Activated CD8-positive, alpha-beta memory T cell treated with anti-CD3 and anti-CD28 coated beads, Interleukin-2, amount 50 U/mL, for 1 hour (primary cell): Measurements from ENCODE around the gene PPM1N.

Experiments
- DNase-seq: peaks from one replicate; pipeline ENCODE4 v3.0.0-alpha.2; 2020; ENCODE audit errors: extremely low read depth

PPM1N gene

DNA sequence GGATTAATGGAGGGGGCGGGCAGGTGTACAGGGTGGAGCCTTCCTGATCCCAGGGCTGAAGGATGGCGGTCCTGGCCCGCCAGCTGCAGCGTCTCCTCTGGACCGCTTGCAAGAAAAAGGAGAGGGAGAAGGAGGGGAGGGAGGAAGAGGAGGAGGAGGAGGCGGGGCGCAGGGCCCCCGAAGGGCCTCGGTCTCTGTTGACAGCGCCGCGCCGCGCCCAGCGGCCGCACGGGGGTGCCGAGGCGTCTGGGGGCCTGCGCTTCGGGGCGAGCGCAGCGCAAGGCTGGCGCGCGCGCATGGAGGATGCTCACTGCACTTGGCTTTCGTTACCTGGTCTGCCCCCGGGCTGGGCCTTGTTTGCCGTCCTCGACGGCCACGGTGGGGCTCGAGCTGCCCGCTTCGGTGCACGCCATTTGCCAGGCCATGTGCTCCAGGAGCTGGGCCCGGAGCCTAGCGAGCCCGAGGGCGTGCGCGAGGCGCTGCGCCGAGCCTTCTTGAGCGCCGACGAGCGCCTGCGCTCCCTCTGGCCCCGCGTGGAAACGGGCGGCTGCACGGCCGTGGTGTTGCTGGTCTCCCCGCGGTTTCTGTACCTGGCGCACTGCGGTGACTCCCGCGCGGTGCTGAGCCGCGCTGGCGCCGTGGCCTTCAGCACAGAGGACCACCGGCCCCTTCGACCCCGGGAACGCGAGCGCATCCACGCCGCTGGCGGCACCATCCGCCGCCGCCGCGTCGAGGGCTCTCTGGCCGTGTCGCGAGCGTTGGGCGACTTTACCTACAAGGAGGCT, at the start of gene PPM1N:
Gene PPM1N (plus strand): TSS at position 33 of the 785 bp plus-strand sequence. CDS start 30 bp downstream, at position 63.
- no peak for DNase-seq

GRCh38 chr19:45448887-45449299, 49.4 kb upstream of the PPM1N start:
- no peak for DNase-seq

DNA sequence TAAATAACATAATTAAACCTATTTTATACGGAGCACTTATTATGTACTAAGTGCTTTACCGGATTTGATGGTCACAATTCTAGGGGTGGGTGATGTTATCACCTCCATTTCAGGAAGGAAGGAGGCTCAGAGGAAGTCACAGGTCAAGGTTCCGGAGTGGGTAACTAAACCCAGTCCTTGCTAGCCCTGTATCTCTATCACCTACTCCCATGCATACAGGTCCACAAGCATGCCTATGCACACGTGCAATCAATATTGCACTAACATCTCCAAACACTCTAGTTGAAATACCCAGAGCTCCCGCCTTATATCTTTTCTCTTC, 48.3 kb upstream of the PPM1N start:
- DNase-seq: no peak

DNA sequence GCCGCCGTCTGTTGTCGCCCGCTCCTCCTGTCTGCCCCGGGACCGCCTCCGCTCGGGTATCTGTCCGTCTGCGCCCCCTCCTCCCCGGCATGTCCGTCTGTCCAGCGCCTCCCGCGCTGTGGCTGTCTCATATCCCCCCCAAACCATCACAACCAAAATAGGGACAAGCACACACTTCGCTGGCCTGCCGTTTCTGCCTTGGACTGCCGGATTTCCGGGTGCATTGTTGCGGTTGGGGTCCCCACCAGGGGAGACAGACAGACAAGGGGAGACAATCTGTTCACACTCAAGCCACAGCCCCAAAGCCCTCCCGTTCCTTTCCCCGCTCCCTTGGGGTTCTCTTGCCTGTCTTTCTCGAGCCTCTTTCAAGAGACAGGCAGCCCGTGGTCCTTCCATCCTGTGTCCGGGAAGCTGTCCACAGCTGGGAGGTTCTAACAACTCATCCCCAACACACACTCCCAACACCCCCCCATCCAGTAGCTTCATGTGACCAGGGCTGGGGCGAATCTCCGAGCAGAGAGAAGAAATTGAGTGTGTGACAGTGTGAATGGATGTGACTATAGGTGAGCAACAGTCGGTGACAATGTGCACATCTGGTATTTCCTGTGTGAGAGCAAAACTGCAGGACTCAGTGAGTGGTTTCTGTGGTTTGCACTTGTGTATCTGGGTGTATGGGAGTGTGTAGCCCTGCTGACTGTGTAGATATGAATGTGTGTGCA, 47.0 kb upstream of the PPM1N start:
- DNase-seq: no peak

DNA sequence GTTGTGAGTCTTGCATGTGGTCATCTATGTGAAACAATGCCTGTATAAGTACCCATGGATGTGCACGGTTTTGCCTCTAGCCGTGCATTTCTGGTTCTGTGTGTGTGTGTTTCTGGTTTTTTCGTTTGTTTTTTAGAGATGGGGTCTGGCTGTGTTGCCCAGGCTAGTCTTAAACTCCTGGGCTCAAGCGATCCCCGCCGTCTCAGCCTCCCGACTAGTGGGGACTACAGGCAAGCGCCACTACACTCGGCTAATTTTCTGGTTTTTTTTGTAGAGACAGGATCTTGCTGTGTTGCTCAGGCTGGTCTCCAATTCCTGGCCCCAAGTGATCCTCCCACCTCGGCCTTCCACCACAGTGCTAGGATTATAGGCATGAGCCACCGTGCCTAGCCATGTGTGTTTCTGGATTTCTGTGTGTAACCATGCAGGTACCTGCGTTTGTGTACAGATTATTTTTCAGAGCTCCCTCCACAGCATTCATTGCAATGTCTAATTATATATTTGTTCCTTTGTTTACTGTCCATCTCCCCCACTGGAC, 46.3 kb upstream of the PPM1N start:
- no peak for DNase-seq

DNA sequence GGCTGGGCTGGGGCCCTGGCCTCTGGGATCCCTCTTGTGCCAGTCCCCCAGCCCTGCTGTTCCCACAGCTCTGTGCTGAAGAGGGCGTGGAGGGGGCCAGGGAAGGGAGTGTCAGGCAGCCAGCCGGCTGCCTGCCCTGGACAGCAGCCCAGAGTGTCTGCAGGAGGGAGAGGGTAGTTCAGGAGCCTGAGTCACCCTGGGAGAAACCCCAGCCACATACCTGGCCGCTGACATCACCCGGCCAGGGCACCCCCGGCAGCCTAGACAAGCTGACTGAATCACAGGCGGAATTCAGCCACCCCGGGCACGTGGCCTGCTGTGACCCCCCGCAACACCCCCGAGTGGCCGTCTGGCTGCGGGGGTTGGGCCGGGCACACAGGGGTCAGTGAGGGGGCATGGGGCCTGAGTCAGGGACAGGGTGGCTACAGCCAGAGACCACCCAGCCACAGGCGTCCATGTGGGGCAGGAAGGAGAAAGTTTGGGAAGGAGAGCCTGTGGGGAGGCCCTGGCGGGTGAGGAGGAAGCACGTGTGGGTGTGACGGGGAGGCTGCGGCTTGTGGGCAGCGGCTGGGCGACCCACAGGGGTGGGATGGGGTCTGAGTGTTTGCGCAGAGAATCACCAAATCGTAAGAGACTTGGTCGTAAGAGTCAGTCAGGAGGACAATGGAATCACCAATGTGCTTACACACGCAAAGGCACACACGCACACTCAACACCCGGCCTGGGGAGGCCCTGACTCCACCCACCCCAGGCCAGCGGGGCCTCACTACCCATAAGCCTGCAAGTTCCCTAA, 42.3 kb upstream of the PPM1N start:
- no peak for DNase-seq

GRCh38 chr19:45456500-45456815, 41.8 kb upstream of the PPM1N start:
- no peak for DNase-seq

DNA sequence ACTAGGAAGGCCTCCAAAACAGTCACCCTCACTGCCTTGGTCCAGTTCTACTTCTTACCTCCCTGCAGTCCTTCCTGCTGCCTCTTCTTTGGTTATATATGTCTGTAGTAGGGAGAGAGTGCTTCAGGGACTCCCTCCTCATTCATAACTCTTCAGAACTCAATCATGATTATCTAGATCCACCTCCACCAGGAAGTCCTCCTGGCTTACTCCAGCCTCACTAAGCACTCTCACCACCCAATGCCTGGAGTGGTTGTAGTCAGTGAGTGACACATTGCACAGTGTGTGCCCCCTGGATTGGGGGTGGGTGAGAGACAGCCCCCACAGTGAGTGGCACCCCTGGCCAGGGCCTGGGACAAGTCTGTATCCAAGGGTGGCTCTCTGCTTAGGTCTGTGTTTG, 40.5 kb upstream of the PPM1N start:
- no peak for DNase-seq

GRCh38 chr19:45460807-45461347, 37.4 kb upstream of the PPM1N start:
- DNase-seq: no peak

GRCh38 chr19:45462174-45462573, 36.1 kb upstream of the PPM1N start:
- DNase-seq: no peak

- no peak for DNase-seq
Observed at GRCh38 chr19:45463241-45463640, 35.0 kb upstream of the PPM1N start.

- no peak for DNase-seq
Observed at GRCh38 chr19:45464274-45464673, 34.0 kb upstream of the PPM1N start.

DNA sequence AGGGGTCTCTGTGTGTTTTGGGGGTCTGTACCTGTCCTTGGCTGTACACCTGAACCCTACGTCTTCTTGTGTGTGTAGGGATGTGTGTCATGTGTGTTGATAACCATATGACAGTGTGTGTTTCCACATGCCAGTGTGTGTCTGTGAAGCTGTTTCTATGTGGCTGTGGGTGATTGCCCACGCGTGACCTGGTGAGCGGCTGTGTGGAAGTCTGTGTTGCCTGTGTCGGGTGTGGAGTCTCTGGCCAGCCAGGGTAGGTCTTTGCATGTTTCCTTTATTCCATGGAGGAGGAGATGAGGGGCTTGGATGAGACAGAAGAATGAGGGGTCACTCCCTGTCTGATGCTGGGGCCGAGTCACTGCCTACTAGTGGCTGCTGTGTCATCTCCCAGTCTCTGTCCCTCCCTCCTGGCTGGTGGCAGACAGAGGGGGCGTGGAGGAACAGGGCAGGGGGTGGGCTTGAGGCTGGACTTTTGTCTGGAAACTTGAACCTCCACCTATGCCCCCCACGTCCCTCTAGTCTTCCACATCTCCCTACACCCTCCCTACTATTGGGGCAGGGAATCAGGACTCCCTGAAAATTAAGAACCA, 33.3 kb upstream of the PPM1N start:
- DNase-seq: no peak

- DNase-seq: no peak
Observed at GRCh38 chr19:45467115-45467455, 31.2 kb upstream of the PPM1N start.

DNA sequence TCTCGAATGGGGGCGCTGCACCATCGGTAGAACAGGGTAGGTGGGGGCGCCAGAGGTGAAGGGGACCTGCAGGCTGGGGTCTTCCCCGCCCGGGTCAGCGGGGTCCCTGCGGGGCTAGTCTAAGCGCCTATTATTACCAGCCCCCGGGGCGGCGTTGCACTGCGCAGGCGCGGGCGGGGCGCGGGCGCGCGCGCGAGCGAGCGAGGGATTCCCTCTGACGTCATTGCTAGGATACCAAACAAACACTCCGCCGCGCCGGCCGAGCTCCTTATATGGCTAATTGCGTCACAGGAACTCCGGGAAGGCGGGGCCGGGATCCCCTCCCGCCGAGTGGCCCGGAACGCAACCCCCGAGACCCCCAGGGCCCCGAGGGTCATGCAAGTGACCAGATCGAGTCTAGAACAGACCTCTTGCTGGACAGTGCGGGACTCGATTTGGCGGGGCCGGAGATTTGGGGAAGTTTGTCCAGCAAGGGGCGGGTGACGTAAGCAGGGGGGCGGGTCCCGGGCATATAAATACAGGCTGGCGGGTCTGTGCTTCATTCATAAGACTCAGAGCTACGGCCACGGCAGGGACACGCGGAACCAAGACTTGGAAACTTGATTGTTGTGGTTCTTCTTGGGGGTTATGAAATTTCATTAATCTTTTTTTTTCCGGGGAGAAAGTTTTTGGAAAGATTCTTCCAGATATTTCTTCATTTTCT, 30.6 kb upstream of the PPM1N start, which contains the start of gene FOSB:
Gene FOSB (plus strand): TSS at position 541 of the 703 bp plus-strand sequence. CDS start 591 bp downstream, outside the sequence.
- peak; percentile 97 for DNase-seq

DNA sequence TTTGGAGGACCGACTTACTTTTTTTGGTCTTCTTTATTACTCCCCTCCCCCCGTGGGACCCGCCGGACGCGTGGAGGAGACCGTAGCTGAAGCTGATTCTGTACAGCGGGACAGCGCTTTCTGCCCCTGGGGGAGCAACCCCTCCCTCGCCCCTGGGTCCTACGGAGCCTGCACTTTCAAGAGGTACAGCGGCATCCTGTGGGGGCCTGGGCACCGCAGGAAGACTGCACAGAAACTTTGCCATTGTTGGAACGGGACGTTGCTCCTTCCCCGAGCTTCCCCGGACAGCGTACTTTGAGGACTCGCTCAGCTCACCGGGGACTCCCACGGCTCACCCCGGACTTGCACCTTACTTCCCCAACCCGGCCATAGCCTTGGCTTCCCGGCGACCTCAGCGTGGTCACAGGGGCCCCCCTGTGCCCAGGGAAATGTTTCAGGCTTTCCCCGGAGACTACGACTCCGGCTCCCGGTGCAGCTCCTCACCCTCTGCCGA, 30.0 kb upstream of the PPM1N start:
- no peak for DNase-seq

- no peak for DNase-seq
Observed at GRCh38 chr19:45468803-45469131, 29.5 kb upstream of the PPM1N start.

- DNase-seq: no peak
Observed at GRCh38 chr19:45469132-45469944, 28.9 kb upstream of the PPM1N start.

- DNase-seq: no peak
Observed at GRCh38 chr19:45469945-45470761, 28.1 kb upstream of the PPM1N start.

DNA sequence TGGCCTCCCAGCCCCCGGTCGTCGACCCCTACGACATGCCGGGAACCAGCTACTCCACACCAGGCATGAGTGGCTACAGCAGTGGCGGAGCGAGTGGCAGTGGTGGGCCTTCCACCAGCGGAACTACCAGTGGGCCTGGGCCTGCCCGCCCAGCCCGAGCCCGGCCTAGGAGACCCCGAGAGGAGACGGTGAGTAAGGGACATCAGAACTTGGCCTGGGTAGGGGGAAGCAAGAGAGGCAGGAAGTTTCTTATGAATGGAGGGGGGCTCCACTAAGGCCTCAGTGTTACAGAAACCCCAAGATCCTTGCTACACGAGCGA, 27.5 kb upstream of the PPM1N start:
- DNase-seq: no peak
